Esophagus (tissue), 2 donors: ENCODE measurements around the gene C17orf114.

Experiments used
- H3K27ac ChIP-seq, 2 donors: one replicate each; pipeline ENCODE4 v1.5.1; 2013; ENCODE audit warnings: low read depth in 2 of 2, mild to moderate bottlenecking in 2 of 2, inconsistent platforms in 1 of 2, low read length in 1 of 2, moderate library complexity in 1 of 2
- H3K27me3 ChIP-seq, 2 donors: one replicate each; pipeline ENCODE4 v1.6.1; 2013; ENCODE audit warnings: low read length in 2 of 2, control low read depth in 1 of 2, mild to moderate bottlenecking in 1 of 2; ENCODE audit not compliant: insufficient read depth in 2 of 2, control insufficient read depth in 1 of 2
- H3K36me3 ChIP-seq, 2 donors: one replicate each; pipeline ENCODE4 v1.6.1; 2013; ENCODE audit warnings: low read length in 1 of 2; ENCODE audit not compliant: control insufficient read depth in 2 of 2, insufficient read depth in 2 of 2
- H3K4me1 ChIP-seq, 2 donors: one replicate each; pipeline ENCODE4 v1.6.1; 2013; ENCODE audit warnings: low read length in 1 of 2; ENCODE audit not compliant: control insufficient read depth in 2 of 2, insufficient read depth in 2 of 2
- H3K4me3 ChIP-seq, 2 donors: one replicate each; pipeline ENCODE4 v1.5.1; 2013; ENCODE audit warnings: low read length in 2 of 2, mild to moderate bottlenecking in 2 of 2, low read depth in 1 of 2, moderate library complexity in 1 of 2
- H3K9me3 ChIP-seq, 2 donors: one replicate each; pipeline ENCODE4 v1.6.1; 2013; ENCODE audit warnings: mild to moderate bottlenecking in 2 of 2, low read depth in 1 of 2, low read length in 1 of 2, moderate library complexity in 1 of 2; ENCODE audit not compliant: control insufficient read depth in 2 of 2, insufficient read depth in 1 of 2
- WGBS, 2 donors: extraction: QIAGEN DNeasy Blood & Tissue Kit; methylation state at CpG; one replicate each; pipeline ENCODE4 v1.1.7; 2013; 5-methylcytosine and 5-hydroxymethylcytosine counted together
- donor health status: healthy with polysubstance abuse.
- donor health status: Bipolar disorder and iron deficiency.

The C17orf114 gene

GRCh38 chr17:4839965-4840892 lies 38.1 kb upstream of the C17orf114 start:
- peak overlapping the region in 1 of 2 donors; percentile 44 for H3K27ac ChIP-seq
- peaks cover 0 to 7% of the 10 kb centered on the region in 2 donors for H3K36me3 ChIP-seq
- no peaks in the 10 kb centered on the region for H3K9me3 ChIP-seq
- H3K27me3 ChIP-seq, result no peaks in the 10 kb centered on the region
- WGBS, 2 donors, result 69 to 75% methylated on average over 8 of the region's 8 CpGs
- H3K4me3 ChIP-seq, result no peak overlapping the region
- peaks cover 7 to 14% of the 10 kb centered on the region in 2 donors for H3K4me1 ChIP-seq

GRCh38 chr17:4839221-4839620 lies 37.1 kb upstream of the C17orf114 start:
- WGBS, 2 donors, result 87 to 92% methylated on average over 8 of the region's 8 CpGs
- H3K9me3 ChIP-seq, result no peaks in the 10 kb centered on the region
- no peak overlapping the region for H3K4me3 ChIP-seq
- peaks cover 7 to 16% of the 10 kb centered on the region in 2 donors for H3K4me1 ChIP-seq
- peaks cover 0 to 4% of the 10 kb centered on the region in 2 donors for H3K36me3 ChIP-seq
- no peak overlapping the region for H3K27ac ChIP-seq
- no peaks in the 10 kb centered on the region for H3K27me3 ChIP-seq

GRCh38 chr17:4838309-4838785 lies 36.2 kb upstream of the C17orf114 start:
- Histone ChIP-seq H3K4me1 (peaks cover 7 to 16% of the 10 kb centered on the region in 2 donors), H3K9me3 (no peaks in the 10 kb centered on the region), H3K27ac (peak overlapping the region in 1 of 2 donors; percentile 38)

GRCh38 chr17:4837471-4838308 lies 35.6 kb upstream of the C17orf114 start:
- Histone ChIP-seq H3K36me3 (peaks cover 0 to 4% of the 10 kb centered on the region in 2 donors), H3K9me3 (no peaks in the 10 kb centered on the region), H3K27ac (peak overlapping the region; percentile 5 to 38), H3K4me1 (peaks cover 7 to 16% of the 10 kb centered on the region in 2 donors), H3K4me3 (no peak overlapping the region), H3K27me3 (no peaks in the 10 kb centered on the region)
- WGBS, 2 donors, result 38 to 47% methylated on average over 13 of the region's 13 CpGs

More at GRCh38 chr17:4838309-4838785, 36.2 kb upstream of the C17orf114 start:
- Histone ChIP-seq H3K4me3 (no peak overlapping the region), H3K27me3 (no peaks in the 10 kb centered on the region), H3K36me3 (peaks cover 0 to 4% of the 10 kb centered on the region in 2 donors)
- WGBS, 2 donors, result 84 to 87% methylated on average over 3 of the region's 3 CpGs

- Histone ChIP-seq H3K27ac (peak overlapping the region in 1 of 2 donors; percentile 75), H3K4me3 (no peak overlapping the region), H3K9me3 (no peaks in the 10 kb centered on the region), H3K4me1 (peaks cover 7 to 16% of the 10 kb centered on the region in 2 donors), H3K36me3 (peaks cover 0 to 4% of the 10 kb centered on the region in 2 donors), H3K27me3 (no peaks in the 10 kb centered on the region)
- WGBS, 2 donors, result 72 to 75% methylated on average over 4 of the region's 4 CpGs
These were observed 34.1 kb upstream of the C17orf114 start for GRCh38 chr17:4836221-4836620.

- WGBS, 2 donors, result 41 to 56% methylated on average over 4 of the region's 4 CpGs
- peak overlapping the region; percentile 86 to 93 for H3K4me3 ChIP-seq
These were observed 32.5 kb upstream of the C17orf114 start for GRCh38 chr17:4834681-4835020.

GRCh38 chr17:4833941-4834680 lies 32.0 kb upstream of the C17orf114 start:
- WGBS, 2 donors, result 3 to 4% methylated on average over 15 of the region's 15 CpGs
- Histone ChIP-seq H3K4me3 (peak overlapping the region; percentile 86 to 93), H3K4me1 (peaks cover 0 to 10% of the 10 kb centered on the region in 2 donors), H3K27ac (peak overlapping the region; percentile 87 to 93), H3K36me3 (peaks cover 0 to 4% of the 10 kb centered on the region in 2 donors), H3K27me3 (no peaks in the 10 kb centered on the region), H3K9me3 (no peaks in the 10 kb centered on the region)

More at GRCh38 chr17:4834681-4835020, 32.5 kb upstream of the C17orf114 start:
- Histone ChIP-seq H3K9me3 (no peaks in the 10 kb centered on the region), H3K36me3 (peaks cover 0 to 4% of the 10 kb centered on the region in 2 donors), H3K27me3 (no peaks in the 10 kb centered on the region), H3K4me1 (peaks cover 0 to 10% of the 10 kb centered on the region in 2 donors), H3K27ac (peak overlapping the region; percentile 87 to 93)

- Histone ChIP-seq H3K4me3 (peak within 1 kb of the TSS; percentile 86 to 93), H3K36me3 (peaks cover 0 to 3% of the 10 kb centered on the region in 2 donors), H3K9me3 (no peaks in the 10 kb centered on the region), H3K27ac (peak within 1 kb of the TSS; percentile 87 to 93), H3K4me1 (peaks cover 0 to 9% of the 10 kb centered on the region in 2 donors), H3K27me3 (no peaks in the 10 kb centered on the region)
- 0% methylated on average over 52 to 91 of the region's 91 CpGs for WGBS, 2 donors
These were observed 31.2 kb upstream of the C17orf114 start, which contains the start of gene MINK1 for GRCh38 chr17:4833178-4833940. TSS of gene MINK1 (plus strand) at chr17:4833340. CDS start at chr17:4833584, 244 bp downstream.
